Trophoblast cell (in vitro differentiated cells and primary cell): ENCODE data around the gene EMID1.

ENCODE experiments used
- DNase-seq, 2 donors: peaks; one replicate each; pipeline ENCODE4 v3.0.0-alpha.2; 2016
- H2AFZ ChIP-seq: 2 replicates; pipeline ENCODE4 v1.6.1; 2013; ENCODE audit warnings: low read length, moderate library complexity, mild to moderate bottlenecking; ENCODE audit not compliant: insufficient read depth, poor library complexity
- H2AK5ac ChIP-seq: 2 replicates; pipeline ENCODE4 v1.6.1; 2013; ENCODE audit warnings: mild to moderate bottlenecking, low read length
- H2BK120ac ChIP-seq: 2 replicates; pipeline ENCODE4 v1.6.1; 2013; ENCODE audit warnings: low read length, mild to moderate bottlenecking, moderate library complexity; ENCODE audit not compliant: insufficient read depth, poor library complexity
- H2BK12ac ChIP-seq: 2 replicates; pipeline ENCODE4 v1.6.1; 2013; ENCODE audit warnings: mild to moderate bottlenecking, low read length, moderate library complexity
- H2BK5ac ChIP-seq: 2 replicates; pipeline ENCODE4 v1.6.1; 2013; ENCODE audit warnings: low read length, low read depth, moderate library complexity, mild to moderate bottlenecking; ENCODE audit not compliant: poor library complexity
- H3K14ac ChIP-seq: 2 replicates; pipeline ENCODE4 v1.6.1; 2013; ENCODE audit warnings: mild to moderate bottlenecking, low read length
- H3K18ac ChIP-seq: 2 replicates; pipeline ENCODE4 v1.6.1; 2013; ENCODE audit warnings: mild to moderate bottlenecking, low read length
- H3K23ac ChIP-seq: 2 replicates; pipeline ENCODE4 v1.6.1; 2013; ENCODE audit warnings: low read length
- H3K27ac ChIP-seq: 2 replicates; pipeline ENCODE4 v1.5.1; 2013; ENCODE audit warnings: low read depth, mild to moderate bottlenecking, inconsistent platforms, low read length, moderate library complexity
- H3K27me3 ChIP-seq: 2 replicates; pipeline ENCODE4 v1.6.1; 2013; ENCODE audit warnings: inconsistent platforms, mild to moderate bottlenecking, low read length, moderate library complexity; ENCODE audit not compliant: insufficient read depth
- H3K36me3 ChIP-seq, 2 experiments: 1 replicate in 1 of 2; 2 replicates in 1 of 2; pipeline ENCODE4 v1.6.1; 2013; ENCODE audit warnings: low read length in 2 of 2, mild to moderate bottlenecking in 2 of 2, moderate library complexity in 1 of 2; ENCODE audit not compliant: insufficient read depth in 2 of 2, control insufficient read depth in 1 of 2
- H3K4ac ChIP-seq: 2 replicates; pipeline ENCODE4 v1.6.1; 2013; ENCODE audit warnings: low read depth, mild to moderate bottlenecking, low read length, moderate library complexity
- H3K4me1 ChIP-seq, 2 experiments: 1 replicate in 1 of 2; 2 replicates in 1 of 2; pipeline ENCODE4 v1.6.1; 2013; ENCODE audit warnings: low read length in 2 of 2, mild to moderate bottlenecking in 2 of 2, moderate library complexity in 1 of 2; ENCODE audit not compliant: insufficient read depth in 2 of 2, control insufficient read depth in 1 of 2
- H3K4me2 ChIP-seq: 2 replicates; pipeline ENCODE4 v1.6.1; 2013; ENCODE audit warnings: inconsistent platforms, mild to moderate bottlenecking, low read length, moderate library complexity
- H3K4me3 ChIP-seq: 2 replicates; pipeline ENCODE4 v1.5.1; 2013; ENCODE audit warnings: mild to moderate bottlenecking, low read depth, low read length, inconsistent platforms
- H3K79me1 ChIP-seq: one replicate; pipeline ENCODE4 v1.6.1; 2013; ENCODE audit warnings: low read length
- H3K79me2 ChIP-seq: 2 replicates; pipeline ENCODE4 v1.6.1; 2013; ENCODE audit warnings: low read length, mild to moderate bottlenecking; ENCODE audit not compliant: control insufficient read depth, insufficient read depth, poor library complexity
- H3K9ac ChIP-seq: 2 replicates; pipeline ENCODE4 v1.6.1; 2013; ENCODE audit warnings: mild to moderate bottlenecking, low read length
- H3K9me3 ChIP-seq: 2 replicates; pipeline ENCODE4 v1.6.1; 2013; ENCODE audit warnings: low read depth, mild to moderate bottlenecking, control low read depth, inconsistent platforms, low read length; ENCODE audit not compliant: insufficient read depth
- H4K12ac ChIP-seq: 2 replicates; pipeline ENCODE4 v1.6.1; 2013; ENCODE audit warnings: low read depth, mild to moderate bottlenecking, low read length, moderate library complexity
- H4K8ac ChIP-seq: 2 replicates; pipeline ENCODE4 v1.6.1; 2013; ENCODE audit warnings: low read depth, mild to moderate bottlenecking, low read length, moderate library complexity
- H4K91ac ChIP-seq: one replicate; pipeline ENCODE4 v1.6.1; 2013; ENCODE audit warnings: low read depth, mild to moderate bottlenecking, low read length, moderate library complexity
- WGBS: extraction: QIAGEN DNeasy Blood & Tissue Kit; methylation state at CpG from one replicate; pipeline ENCODE4 v1.1.7; 2013; ENCODE audit warnings: missing lambda C conversion rate; ENCODE audit not compliant: insufficient read length, insufficient coverage; ENCODE audit errors: extremely low coverage; 5-methylcytosine and 5-hydroxymethylcytosine counted together

EMID1 gene

GRCh38 chr22:29306835-29307595 is 101.3 kb downstream of the EMID1 start:
- no CpG with 5 or more reads among the region's 83 CpGs for WGBS
- peak overlapping the region; percentile 59 for H3K9ac ChIP-seq

DNA sequence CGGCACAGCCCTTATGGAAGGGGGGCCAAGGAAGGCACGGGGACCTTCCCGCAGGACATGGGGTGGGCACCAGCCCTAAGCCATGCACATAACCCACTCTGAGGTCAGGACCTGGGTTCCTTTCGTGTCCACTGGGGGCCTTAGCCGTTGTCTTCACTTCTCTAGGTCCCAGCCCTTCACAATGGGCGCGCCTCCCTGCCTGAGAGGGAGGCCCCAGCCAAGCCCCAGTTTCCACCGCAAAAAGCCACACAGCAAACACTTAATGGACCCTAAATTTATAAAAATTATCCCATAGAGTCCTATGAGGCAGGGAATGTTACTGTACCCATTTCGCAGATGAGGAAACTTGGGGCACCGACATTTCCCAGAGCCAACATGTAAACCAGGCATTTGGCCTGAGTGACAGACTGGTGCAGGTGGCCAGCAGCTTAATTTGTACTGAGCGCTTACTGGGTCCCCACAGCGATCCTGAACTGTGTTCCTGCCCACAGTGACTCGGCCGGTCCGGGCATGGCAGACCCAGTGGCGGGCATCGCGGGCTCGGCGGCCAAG is 102.0 kb downstream of the EMID1 start:
- Histone ChIP-seq H2AK5ac (peak overlapping the region; percentile 96), H4K8ac (peak overlapping the region; percentile 74), H3K4me3 (peak overlapping the region; percentile 74), H3K36me3 (peaks cover 7 to 9% of the 10 kb centered on the region in 2 experiments), H3K79me2 (peaks cover 5% of the 10 kb centered on the region), H2AFZ (peak overlapping the region; percentile 46), H2BK120ac (peak overlapping the region; percentile 89), H3K9me3 (no peaks in the 10 kb centered on the region), H3K18ac (peak overlapping the region; percentile 73), H3K4ac (peak overlapping the region; percentile 61), H3K4me2 (peak overlapping the region; percentile 86), H3K14ac (peak overlapping the region; percentile 90), H2BK5ac (peak overlapping the region; percentile 60), H3K9ac (peak overlapping the region; percentile 2), H3K27me3 (no peaks in the 10 kb centered on the region), H3K27ac (no peak overlapping the region), H4K12ac (peak overlapping the region; percentile 70), H3K4me1 (peaks cover 25 to 33% of the 10 kb centered on the region in 2 experiments), H3K23ac (no peak overlapping the region), H3K79me1 (peaks cover 14% of the 10 kb centered on the region), H2BK12ac (peak overlapping the region; percentile 83), H4K91ac (peak overlapping the region; percentile 86)
- no peak for DNase-seq
- no CpG with 5 or more reads among the region's 20 CpGs for WGBS

More at GRCh38 chr22:29306835-29307595, 101.3 kb downstream of the EMID1 start:
- H3K79me1 ChIP-seq: peaks cover 14% of the 10 kb centered on the region
- H4K91ac ChIP-seq: peak overlapping the region; percentile 95
- peak overlapping the region; percentile 61 for H3K4ac ChIP-seq
- H3K4me2 ChIP-seq: peak overlapping the region; percentile 86
- peak overlapping the region; percentile 85 for H2BK5ac ChIP-seq
- peaks cover 5% of the 10 kb centered on the region for H3K79me2 ChIP-seq
- peak; percentile 76 to 89 for DNase-seq
- H3K27me3 ChIP-seq: no peaks in the 10 kb centered on the region
- H2AK5ac ChIP-seq: peak overlapping the region; percentile 96
- peak overlapping the region; percentile 83 for H2BK12ac ChIP-seq
- H4K8ac ChIP-seq: peak overlapping the region; percentile 81
- peaks cover 25 to 33% of the 10 kb centered on the region in 2 experiments for H3K4me1 ChIP-seq
- H3K36me3 ChIP-seq: peaks cover 2 to 4% of the 10 kb centered on the region in 2 experiments
- H3K18ac ChIP-seq: peak overlapping the region; percentile 73
- H3K14ac ChIP-seq: peak overlapping the region; percentile 90
- no peaks in the 10 kb centered on the region for H3K9me3 ChIP-seq
- H2BK120ac ChIP-seq: peak overlapping the region; percentile 91
- H4K12ac ChIP-seq: peak overlapping the region; percentile 70
- H2AFZ ChIP-seq: peak overlapping the region; percentile 46
- H3K4me3 ChIP-seq: peak overlapping the region; percentile 74
- H3K23ac ChIP-seq: no peak overlapping the region
- H3K27ac ChIP-seq: peak overlapping the region; percentile 78

DNA sequence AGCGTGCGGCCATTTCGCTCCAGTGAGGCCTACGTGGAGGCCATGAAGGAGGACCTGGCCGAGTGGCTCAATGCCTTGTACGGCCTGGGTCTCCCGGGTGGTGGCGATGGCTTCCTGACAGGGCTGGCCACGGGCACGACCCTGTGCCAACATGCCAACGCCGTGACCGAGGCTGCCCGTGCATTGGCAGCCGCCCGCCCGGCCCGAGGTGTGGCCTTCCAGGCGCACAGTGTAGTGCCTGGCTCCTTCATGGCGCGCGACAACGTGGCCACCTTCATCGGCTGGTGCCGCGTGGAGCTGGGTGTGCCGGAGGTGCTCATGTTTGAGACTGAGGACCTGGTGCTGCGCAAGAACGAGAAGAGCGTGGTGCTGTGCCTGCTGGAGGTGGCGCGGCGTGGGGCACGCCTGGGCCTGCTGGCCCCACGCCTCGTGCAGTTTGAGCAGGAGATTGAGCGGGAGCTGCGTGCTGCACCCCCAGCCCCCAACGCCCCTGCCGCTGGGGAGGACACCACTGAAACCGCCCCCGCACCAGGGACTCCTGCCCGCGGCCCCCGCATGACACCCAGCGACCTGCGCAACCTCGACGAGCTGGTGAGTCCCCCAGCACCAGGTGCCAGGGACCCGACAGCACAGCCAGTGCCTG is 102.6 kb downstream of the EMID1 start:
- no peak overlapping the region for H4K12ac ChIP-seq
- H2BK12ac ChIP-seq: no peak overlapping the region
- no peak overlapping the region for H2AFZ ChIP-seq
- H4K91ac ChIP-seq: no peak overlapping the region
- no peak overlapping the region for H3K14ac ChIP-seq
- no peak overlapping the region for H2BK5ac ChIP-seq
- H3K4ac ChIP-seq: no peak overlapping the region
- H2BK120ac ChIP-seq: no peak overlapping the region
- H3K9me3 ChIP-seq: peaks cover 2% of the 10 kb centered on the region
- H3K27ac ChIP-seq: no peak overlapping the region
- H3K79me1 ChIP-seq: peaks cover 14% of the 10 kb centered on the region
- H3K4me1 ChIP-seq: peaks cover 25 to 33% of the 10 kb centered on the region in 2 experiments
- peaks cover 2% of the 10 kb centered on the region for H3K27me3 ChIP-seq
- H3K23ac ChIP-seq: no peak overlapping the region
- no peak for DNase-seq
- no peak overlapping the region for H2AK5ac ChIP-seq
- H3K4me3 ChIP-seq: no peak overlapping the region
- H3K9ac ChIP-seq: no peak overlapping the region
- H4K8ac ChIP-seq: no peak overlapping the region
- H3K36me3 ChIP-seq: peaks cover 7 to 9% of the 10 kb centered on the region in 2 experiments
- H3K18ac ChIP-seq: peak overlapping the region; percentile 13
- H3K79me2 ChIP-seq: peaks cover 5% of the 10 kb centered on the region
- no CpG with 5 or more reads among the region's 50 CpGs for WGBS
- no peak overlapping the region for H3K4me2 ChIP-seq

GRCh38 chr22:29308791-29309262 is 103.1 kb downstream of the EMID1 start:
- Histone ChIP-seq H3K18ac (no peak overlapping the region), H4K12ac (no peak overlapping the region), H3K23ac (no peak overlapping the region), H3K4me1 (peaks cover 25 to 33% of the 10 kb centered on the region in 2 experiments), H2BK120ac (no peak overlapping the region), H3K36me3 (peaks cover 7 to 9% of the 10 kb centered on the region in 2 experiments), H3K9me3 (peaks cover 3% of the 10 kb centered on the region), H4K8ac (no peak overlapping the region), H3K9ac (no peak overlapping the region), H3K79me2 (peaks cover 5% of the 10 kb centered on the region), H3K4me3 (no peak overlapping the region), H2BK12ac (no peak overlapping the region), H3K14ac (no peak overlapping the region), H4K91ac (no peak overlapping the region), H3K4ac (no peak overlapping the region), H2AFZ (no peak overlapping the region), H3K27me3 (peaks cover 7% of the 10 kb centered on the region), H2BK5ac (no peak overlapping the region), H3K4me2 (no peak overlapping the region), H2AK5ac (no peak overlapping the region), H3K79me1 (peaks cover 14% of the 10 kb centered on the region), H3K27ac (no peak overlapping the region)
- no CpG with 5 or more reads among the region's 13 CpGs for WGBS
- no peak for DNase-seq
